ENCODE measurements around the gene TMEM132D. TPM values are rescaled to one million over a fixed set of nuclear protein-coding genes. Genes with fewer than 3 reads are reported as not detected.

The TMEM132D gene
- total and polyA plus RNA-seq, 5 donors from 2014 or later, result not detected

GRCh38 chr12:129854591-129854990 lies 49.2 kb downstream of the TMEM132D start:
- ATAC-seq (ENCODE audit: low read depth in 2 of 2) (no peak), DNase-seq (no peak)
- H3K9me3 Mint-ChIP-seq, result peaks cover 0 to 7% (median 0%) of the 10 kb centered on the region in 7 donors
- no peaks in the 10 kb centered on the region for H3K9me3 ChIP-seq (ENCODE audit: control insufficient read depth in 2 of 2, low read length in 2 of 2)
- H3K4me3 ChIP-seq (ENCODE audit: low read depth, low read length), result no peak overlapping the region
- no peaks in the 10 kb centered on the region for H3K36me3 Mint-ChIP-seq
- no peak overlapping the region for H3K4me3 Mint-ChIP-seq
- no peaks in the 10 kb centered on the region for H3K27me3 Mint-ChIP-seq
- H3K4me1 Mint-ChIP-seq, result no peaks in the 10 kb centered on the region
- H3K4me1 ChIP-seq (ENCODE audit: control insufficient read depth, insufficient read depth, low read length, poor library complexity, severe bottlenecking), result no peaks in the 10 kb centered on the region
- H3K36me3 ChIP-seq (ENCODE audit: control insufficient read depth, insufficient read depth, low read length), result no peaks in the 10 kb centered on the region
- no peak overlapping the region for H3K27ac Mint-ChIP-seq
- no peaks in the 10 kb centered on the region for H3K27me3 ChIP-seq (ENCODE audit: control insufficient read depth, insufficient read depth, low read length)
- H3K27ac ChIP-seq (ENCODE audit: insufficient read depth, low read length, poor library complexity, severe bottlenecking), result no peak overlapping the region

- Histone ChIP-seq H3K4me1 (ENCODE audit: control insufficient read depth, insufficient read depth, low read length, poor library complexity, severe bottlenecking) (no peaks in the 10 kb centered on the region), H3K4me3 (ENCODE audit: low read depth, low read length) (no peak overlapping the region), H3K27me3 (ENCODE audit: control insufficient read depth, insufficient read depth, low read length) (no peaks in the 10 kb centered on the region), H3K27ac (ENCODE audit: insufficient read depth, low read length, poor library complexity, severe bottlenecking) (no peak overlapping the region), H3K9me3 (ENCODE audit: control insufficient read depth in 2 of 2, low read length in 2 of 2) (no peaks in the 10 kb centered on the region), H3K36me3 (ENCODE audit: control insufficient read depth, insufficient read depth, low read length) (no peaks in the 10 kb centered on the region)
- no peaks in the 10 kb centered on the region for H3K4me1 Mint-ChIP-seq
- no peaks in the 10 kb centered on the region for H3K36me3 Mint-ChIP-seq
- H3K27me3 Mint-ChIP-seq, result no peaks in the 10 kb centered on the region
- H3K4me3 Mint-ChIP-seq, result no peak overlapping the region
- peaks cover 0 to 7% (median 1%) of the 10 kb centered on the region in 7 donors for H3K9me3 Mint-ChIP-seq
- ATAC-seq (ENCODE audit: low read depth in 2 of 2), result no peak
- no peak overlapping the region for H3K27ac Mint-ChIP-seq
- DNase-seq, result no peak
Observed at GRCh38 chr12:129851296-129851695, 52.5 kb downstream of the TMEM132D start.

- DNase-seq, result no peak
- Histone ChIP-seq H3K27me3 (ENCODE audit: control insufficient read depth, insufficient read depth, low read length) (no peaks in the 10 kb centered on the region), H3K9me3 (ENCODE audit: control insufficient read depth in 2 of 2, low read length in 2 of 2) (no peaks in the 10 kb centered on the region), H3K27ac (ENCODE audit: insufficient read depth, low read length, poor library complexity, severe bottlenecking) (no peak overlapping the region), H3K4me1 (ENCODE audit: control insufficient read depth, insufficient read depth, low read length, poor library complexity, severe bottlenecking) (no peaks in the 10 kb centered on the region), H3K36me3 (ENCODE audit: control insufficient read depth, insufficient read depth, low read length) (no peaks in the 10 kb centered on the region), H3K4me3 (ENCODE audit: low read depth, low read length) (no peak overlapping the region)
- no peaks in the 10 kb centered on the region for H3K27me3 Mint-ChIP-seq
- no peak for ATAC-seq (ENCODE audit: low read depth in 2 of 2)
- no peaks in the 10 kb centered on the region for H3K4me1 Mint-ChIP-seq
- H3K9me3 Mint-ChIP-seq, result peaks cover 0 to 7% (median 1%) of the 10 kb centered on the region in 7 donors
- H3K27ac Mint-ChIP-seq, result no peak overlapping the region
- H3K4me3 Mint-ChIP-seq, result no peak overlapping the region
- no peaks in the 10 kb centered on the region for H3K36me3 Mint-ChIP-seq
Observed at GRCh38 chr12:129848876-129849275, 54.9 kb downstream of the TMEM132D start.

- H3K4me1 ChIP-seq (ENCODE audit: control insufficient read depth, insufficient read depth, low read length, poor library complexity, severe bottlenecking), result no peaks in the 10 kb centered on the region
Observed at GRCh38 chr12:129847063-129847462, 56.8 kb downstream of the TMEM132D start.

GRCh38 chr12:129844662-129845220 lies 59.1 kb downstream of the TMEM132D start:
- no peaks in the 10 kb centered on the region for H3K4me1 ChIP-seq (ENCODE audit: control insufficient read depth, insufficient read depth, low read length, poor library complexity, severe bottlenecking)
- no peak for DNase-seq
- H3K27me3 ChIP-seq (ENCODE audit: control insufficient read depth, insufficient read depth, low read length), result no peaks in the 10 kb centered on the region
- H3K27me3 Mint-ChIP-seq, result no peaks in the 10 kb centered on the region
- ATAC-seq (ENCODE audit: low read depth in 2 of 2), result no peak
- H3K36me3 ChIP-seq (ENCODE audit: control insufficient read depth, insufficient read depth, low read length), result no peaks in the 10 kb centered on the region
- no peaks in the 10 kb centered on the region for H3K36me3 Mint-ChIP-seq
- no peaks in the 10 kb centered on the region for H3K9me3 ChIP-seq (ENCODE audit: control insufficient read depth in 2 of 2, low read length in 2 of 2)
- no peaks in the 10 kb centered on the region for H3K4me1 Mint-ChIP-seq
- H3K4me3 Mint-ChIP-seq, result no peak overlapping the region
- peaks cover 0 to 4% (median 0%) of the 10 kb centered on the region in 7 donors for H3K9me3 Mint-ChIP-seq
- H3K27ac Mint-ChIP-seq, result no peak overlapping the region
- no peak overlapping the region for H3K27ac ChIP-seq (ENCODE audit: insufficient read depth, low read length, poor library complexity, severe bottlenecking)
- no peak overlapping the region for H3K4me3 ChIP-seq (ENCODE audit: low read depth, low read length)

More at GRCh38 chr12:129847063-129847462, 56.8 kb downstream of the TMEM132D start:
- H3K36me3 Mint-ChIP-seq, result no peaks in the 10 kb centered on the region
- peaks cover 0 to 4% (median 1%) of the 10 kb centered on the region in 7 donors for H3K9me3 Mint-ChIP-seq
- no peak overlapping the region for H3K27ac Mint-ChIP-seq
- Histone ChIP-seq H3K9me3 (ENCODE audit: control insufficient read depth in 2 of 2, low read length in 2 of 2) (no peaks in the 10 kb centered on the region), H3K4me3 (ENCODE audit: low read depth, low read length) (no peak overlapping the region), H3K27me3 (ENCODE audit: control insufficient read depth, insufficient read depth, low read length) (no peaks in the 10 kb centered on the region), H3K27ac (ENCODE audit: insufficient read depth, low read length, poor library complexity, severe bottlenecking) (no peak overlapping the region), H3K36me3 (ENCODE audit: control insufficient read depth, insufficient read depth, low read length) (no peaks in the 10 kb centered on the region)
- no peak for DNase-seq
- ATAC-seq (ENCODE audit: low read depth in 2 of 2), result no peak
- no peaks in the 10 kb centered on the region for H3K27me3 Mint-ChIP-seq
- H3K4me1 Mint-ChIP-seq, result no peaks in the 10 kb centered on the region
- H3K4me3 Mint-ChIP-seq, result no peak overlapping the region

GRCh38 chr12:129841251-129841650 lies 62.6 kb downstream of the TMEM132D start:
- peaks cover 0 to 4% (median 0%) of the 10 kb centered on the region in 4 donors for H3K4me1 Mint-ChIP-seq
- no peak for DNase-seq
- H3K4me3 Mint-ChIP-seq, result no peak overlapping the region
- no peaks in the 10 kb centered on the region for H3K27me3 Mint-ChIP-seq
- Histone ChIP-seq H3K36me3 (ENCODE audit: control insufficient read depth, insufficient read depth, low read length) (no peaks in the 10 kb centered on the region), H3K4me1 (ENCODE audit: control insufficient read depth, insufficient read depth, low read length, poor library complexity, severe bottlenecking) (no peaks in the 10 kb centered on the region), H3K9me3 (ENCODE audit: control insufficient read depth in 2 of 2, low read length in 2 of 2) (no peaks in the 10 kb centered on the region), H3K27ac (ENCODE audit: insufficient read depth, low read length, poor library complexity, severe bottlenecking) (no peak overlapping the region), H3K27me3 (ENCODE audit: control insufficient read depth, insufficient read depth, low read length) (no peaks in the 10 kb centered on the region), H3K4me3 (ENCODE audit: low read depth, low read length) (no peak overlapping the region)
- H3K36me3 Mint-ChIP-seq, result no peaks in the 10 kb centered on the region
- ATAC-seq (ENCODE audit: low read depth in 2 of 2), result no peak
- peaks cover 0 to 2% (median 0%) of the 10 kb centered on the region in 7 donors for H3K9me3 Mint-ChIP-seq
- H3K27ac Mint-ChIP-seq, result no peak overlapping the region

GRCh38 chr12:129840145-129840884 lies 63.5 kb downstream of the TMEM132D start:
- Histone ChIP-seq H3K4me1 (ENCODE audit: control insufficient read depth, insufficient read depth, low read length, poor library complexity, severe bottlenecking) (no peaks in the 10 kb centered on the region), H3K27ac (ENCODE audit: insufficient read depth, low read length, poor library complexity, severe bottlenecking) (no peak overlapping the region), H3K9me3 (ENCODE audit: control insufficient read depth in 2 of 2, low read length in 2 of 2) (no peaks in the 10 kb centered on the region), H3K36me3 (ENCODE audit: control insufficient read depth, insufficient read depth, low read length) (no peaks in the 10 kb centered on the region), H3K4me3 (ENCODE audit: low read depth, low read length) (no peak overlapping the region), H3K27me3 (ENCODE audit: control insufficient read depth, insufficient read depth, low read length) (no peaks in the 10 kb centered on the region)
- Mint-ChIP-seq H3K27me3 (no peaks in the 10 kb centered on the region), H3K27ac (no peak overlapping the region), H3K9me3 (peaks cover 0 to 2% (median 0%) of the 10 kb centered on the region in 7 donors), H3K4me1 (peaks cover 0 to 4% (median 0%) of the 10 kb centered on the region in 4 donors), H3K36me3 (no peaks in the 10 kb centered on the region), H3K4me3 (no peak overlapping the region)
- no peak for DNase-seq
- no peak for ATAC-seq (ENCODE audit: low read depth in 2 of 2)

- H3K9me3 ChIP-seq (ENCODE audit: control insufficient read depth in 2 of 2, low read length in 2 of 2), result no peaks in the 10 kb centered on the region
- no peaks in the 10 kb centered on the region for H3K27me3 ChIP-seq (ENCODE audit: control insufficient read depth, insufficient read depth, low read length)
- DNase-seq, result no peak
- ATAC-seq (ENCODE audit: low read depth in 2 of 2), result no peak
- no peak overlapping the region for H3K27ac ChIP-seq (ENCODE audit: insufficient read depth, low read length, poor library complexity, severe bottlenecking)
- peak overlapping the region in 1 of 3 donors; percentile 22 for H3K27ac Mint-ChIP-seq
- H3K4me3 ChIP-seq (ENCODE audit: low read depth, low read length), result no peak overlapping the region
- peaks cover 0 to 4% (median 0%) of the 10 kb centered on the region in 4 donors for H3K4me1 Mint-ChIP-seq
- no peaks in the 10 kb centered on the region for H3K4me1 ChIP-seq (ENCODE audit: control insufficient read depth, insufficient read depth, low read length, poor library complexity, severe bottlenecking)
- H3K9me3 Mint-ChIP-seq, result peaks cover 0 to 5% (median 0%) of the 10 kb centered on the region in 7 donors
- H3K36me3 Mint-ChIP-seq, result no peaks in the 10 kb centered on the region
- no peaks in the 10 kb centered on the region for H3K36me3 ChIP-seq (ENCODE audit: control insufficient read depth, insufficient read depth, low read length)
- H3K27me3 Mint-ChIP-seq, result no peaks in the 10 kb centered on the region
- H3K4me3 Mint-ChIP-seq, result no peak overlapping the region
Observed at GRCh38 chr12:129839679-129840078, 64.1 kb downstream of the TMEM132D start.
